ENCODE results near the gene GREM2.

GRCh38 chr1:240467895-240468294 lies 144.1 kb downstream of the GREM2 start:
- TF ChIP-seq CTCF (conservative IDR thresholded peaks at IDR 0.05; ENCODE audit: low read depth in 2 of 2) = no peak
- no peak for TF ChIP-seq POLR2AphosphoS5 (IDR thresholded peaks at IDR 0.05; ENCODE audit: low read depth)
- TF ChIP-seq JUNB (IDR thresholded peaks at IDR 0.05; ENCODE audit: unreplicated experiment) = no peak
- no peak for TF ChIP-seq REST (IDR thresholded peaks at IDR 0.05; ENCODE audit: unreplicated experiment)
- TF ChIP-seq EZH2 (IDR thresholded peaks at IDR 0.05; ENCODE audit: low read depth, unreplicated experiment) = no peak
- no peak for TF ChIP-seq EZH2phosphoT487 (IDR thresholded peaks at IDR 0.05; ENCODE audit: unreplicated experiment)
- TF ChIP-seq ZNF462 (CRISPR knock-in tag; IDR thresholded peaks at IDR 0.05) = no peak
